Stimulated activated naive CD8-positive, alpha-beta T cell treated with anti-CD3 and anti-CD28 coated beads, Interleukin-15, amount 100 ng/mL, for 72 hours (primary cell): Measurements from ENCODE around the gene SMAD5.
A peak's percentile ranks its signal among the peaks of the same experiment; 100 is the strongest.

Experiments used
- ATAC-seq: fragments of 150-1000 bp; cut with Tn5 transposase; 2 replicates; pipeline ENCODE4 v1.10.0; 2021; ENCODE audit warnings: mild to moderate bottlenecking, moderate library complexity
- DNase-seq, 2 donors: peaks; one replicate each; pipeline ENCODE4 v3.0.0; 2021 to 2022
- H3K27ac Mint-ChIP-seq, 2 donors: one replicate each; pipeline ENCODE4 v1.8.0; 2022; ENCODE audit warnings: mild to moderate bottlenecking in 2 of 2, mixed read lengths in 2 of 2, moderate library complexity in 2 of 2
- H3K27me3 Mint-ChIP-seq: one replicate; pipeline ENCODE4 v1.8.0; 2022; ENCODE audit warnings: mixed read lengths
- H3K4me1 Mint-ChIP-seq: one replicate; pipeline ENCODE4 v1.8.0; 2022; ENCODE audit warnings: mild to moderate bottlenecking, mixed read lengths
- H3K4me3 Mint-ChIP-seq, 2 donors: one replicate each; pipeline ENCODE4 v1.8.0; 2022; ENCODE audit warnings: mild to moderate bottlenecking in 2 of 2, mixed read lengths in 2 of 2, moderate library complexity in 1 of 2
- H3K9me3 Mint-ChIP-seq, 2 donors: one replicate each; pipeline ENCODE4 v1.8.0; 2022; ENCODE audit warnings: mixed read lengths in 2 of 2

Gene SMAD5

DNA sequence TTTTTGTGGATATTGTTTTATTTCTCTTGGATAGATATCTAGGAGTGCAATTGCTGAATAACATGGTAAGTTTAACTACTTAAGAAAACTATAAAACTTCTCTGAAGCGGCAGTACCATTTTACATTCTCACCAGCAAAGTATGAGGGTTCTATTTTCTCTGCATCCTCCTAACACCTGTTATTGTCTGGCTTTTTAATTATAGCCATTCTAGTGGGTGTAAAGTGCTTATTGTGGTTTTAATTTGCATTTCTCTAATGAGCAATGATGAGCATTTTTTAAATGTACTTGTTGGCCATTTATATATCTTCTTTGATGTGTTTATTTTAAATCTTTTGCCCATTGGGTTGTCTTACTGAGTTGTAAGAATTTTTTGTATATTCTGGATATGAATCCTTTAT, 31.6 kb downstream of the SMAD5 start:
- no peak for DNase-seq
- H3K9me3 Mint-ChIP-seq = no peaks in the 10 kb centered on the region
- ATAC-seq = no peak
- H3K27ac Mint-ChIP-seq = no peak overlapping the region
- peaks cover 7% of the 10 kb centered on the region for H3K4me1 Mint-ChIP-seq
- no peaks in the 10 kb centered on the region for H3K27me3 Mint-ChIP-seq
- H3K4me3 Mint-ChIP-seq = no peak overlapping the region

GRCh38 chr5:136166909-136167308, 34.3 kb downstream of the SMAD5 start:
- ATAC-seq (no peak), DNase-seq (no peak)
- Mint-ChIP-seq H3K27me3 (no peaks in the 10 kb centered on the region), H3K9me3 (no peaks in the 10 kb centered on the region), H3K4me3 (no peak overlapping the region), H3K27ac (no peak overlapping the region), H3K4me1 (no peaks in the 10 kb centered on the region)

DNA sequence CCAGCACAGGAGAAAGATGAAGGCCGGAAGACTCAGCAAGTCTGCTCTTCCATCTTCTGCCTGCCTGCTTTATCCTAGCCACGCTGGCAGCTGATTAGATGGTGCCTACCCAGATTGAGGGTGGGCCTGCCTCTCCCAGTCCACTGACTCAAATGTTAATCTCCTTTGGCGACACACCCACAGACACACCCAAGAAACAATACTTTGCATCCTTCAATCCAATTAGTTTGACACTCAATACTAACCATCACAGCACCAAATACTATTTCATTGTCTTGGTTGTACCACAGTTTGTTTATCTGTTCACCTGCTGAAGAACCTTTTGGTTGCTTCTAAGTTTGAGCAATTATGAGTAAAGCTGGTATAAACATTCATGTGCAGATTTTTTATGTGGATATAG, 36.6 kb downstream of the SMAD5 start:
- no peak for ATAC-seq
- Mint-ChIP-seq H3K9me3 (no peaks in the 10 kb centered on the region), H3K27me3 (no peaks in the 10 kb centered on the region), H3K4me1 (no peaks in the 10 kb centered on the region), H3K4me3 (no peak overlapping the region), H3K27ac (no peak overlapping the region)
- no peak for DNase-seq

GRCh38 chr5:136174021-136174659, 41.5 kb downstream of the SMAD5 start:
- no peak overlapping the region for H3K27ac Mint-ChIP-seq
- ATAC-seq (peak; percentile 61), DNase-seq (no peak)
- H3K27me3 Mint-ChIP-seq = no peaks in the 10 kb centered on the region
- no peak overlapping the region for H3K4me3 Mint-ChIP-seq
- H3K9me3 Mint-ChIP-seq = no peaks in the 10 kb centered on the region
- no peaks in the 10 kb centered on the region for H3K4me1 Mint-ChIP-seq

- H3K27me3 Mint-ChIP-seq = no peaks in the 10 kb centered on the region
- H3K4me1 Mint-ChIP-seq = no peaks in the 10 kb centered on the region
- DNase-seq (no peak), ATAC-seq (no peak)
- H3K27ac Mint-ChIP-seq = no peak overlapping the region
- no peaks in the 10 kb centered on the region for H3K9me3 Mint-ChIP-seq
- H3K4me3 Mint-ChIP-seq = no peak overlapping the region
These were observed 50.0 kb downstream of the SMAD5 start for GRCh38 chr5:136182618-136183017.

DNA sequence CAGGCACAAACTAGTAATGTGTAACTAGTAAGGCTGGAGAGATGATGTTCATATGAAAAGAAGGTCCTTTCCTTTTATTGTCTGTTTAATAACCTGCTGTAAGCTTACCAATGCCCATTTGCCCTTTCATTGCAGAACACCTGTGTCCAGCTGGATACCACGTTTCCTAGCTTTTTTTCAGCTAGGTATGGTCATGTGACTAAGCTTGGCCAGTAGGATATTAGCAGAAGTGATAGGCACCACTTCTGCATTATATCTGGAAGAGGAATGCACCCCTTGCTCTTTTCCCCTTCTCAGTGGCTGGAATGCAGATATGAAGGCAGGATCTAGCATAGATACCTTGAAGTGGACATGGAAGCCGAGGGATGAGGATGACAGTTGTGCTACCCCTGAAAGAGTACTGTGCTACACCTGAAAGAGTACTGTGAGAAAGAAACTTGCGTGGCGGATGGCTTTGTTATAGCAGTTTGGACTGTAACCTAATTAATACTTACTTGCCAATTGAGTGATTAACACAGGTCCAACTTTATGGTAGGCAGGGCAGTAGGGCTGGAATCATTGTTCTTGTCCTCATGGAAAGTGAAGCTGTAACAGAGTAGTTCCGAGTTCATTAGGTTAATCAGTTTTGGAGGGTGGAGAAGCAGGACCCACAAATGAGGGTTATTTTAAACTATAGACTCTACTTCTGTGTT, 53.5 kb downstream of the SMAD5 start:
- ATAC-seq = no peak
- Mint-ChIP-seq H3K9me3 (no peaks in the 10 kb centered on the region), H3K4me3 (no peak overlapping the region), H3K4me1 (no peaks in the 10 kb centered on the region), H3K27ac (no peak overlapping the region), H3K27me3 (peaks cover 13% of the 10 kb centered on the region)
- DNase-seq = no peak

GRCh38 chr5:136186796-136187195, 54.2 kb downstream of the SMAD5 start:
- Mint-ChIP-seq H3K9me3 (no peaks in the 10 kb centered on the region), H3K4me3 (no peak overlapping the region), H3K27ac (no peak overlapping the region), H3K27me3 (peaks cover 20% of the 10 kb centered on the region), H3K4me1 (peaks cover 4% of the 10 kb centered on the region)
- no peak for ATAC-seq
- DNase-seq = no peak

DNA sequence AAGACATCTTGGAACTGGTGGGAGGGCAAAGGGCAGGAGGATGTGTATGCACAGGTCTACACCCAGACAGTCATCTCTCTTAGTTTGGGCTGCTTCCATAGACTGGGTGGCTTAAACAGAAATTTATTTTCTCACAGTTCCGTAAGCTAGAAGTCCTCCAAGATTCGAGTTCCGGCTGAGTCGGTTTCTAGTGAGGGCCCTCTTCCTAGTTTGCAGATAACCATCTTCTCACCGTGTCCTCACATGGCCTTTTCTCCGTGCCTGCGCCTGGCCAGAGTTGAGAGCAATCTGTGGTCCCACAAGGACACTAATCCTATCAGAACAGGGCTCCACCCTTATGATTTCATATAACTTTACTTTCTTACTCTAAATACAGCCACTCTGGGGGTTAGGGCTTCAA, 56.2 kb downstream of the SMAD5 start:
- Mint-ChIP-seq H3K4me1 (peaks cover 11% of the 10 kb centered on the region), H3K9me3 (no peaks in the 10 kb centered on the region), H3K4me3 (no peak overlapping the region), H3K27ac (no peak overlapping the region), H3K27me3 (peaks cover 40% of the 10 kb centered on the region)
- ATAC-seq = no peak
- DNase-seq = no peak

DNA sequence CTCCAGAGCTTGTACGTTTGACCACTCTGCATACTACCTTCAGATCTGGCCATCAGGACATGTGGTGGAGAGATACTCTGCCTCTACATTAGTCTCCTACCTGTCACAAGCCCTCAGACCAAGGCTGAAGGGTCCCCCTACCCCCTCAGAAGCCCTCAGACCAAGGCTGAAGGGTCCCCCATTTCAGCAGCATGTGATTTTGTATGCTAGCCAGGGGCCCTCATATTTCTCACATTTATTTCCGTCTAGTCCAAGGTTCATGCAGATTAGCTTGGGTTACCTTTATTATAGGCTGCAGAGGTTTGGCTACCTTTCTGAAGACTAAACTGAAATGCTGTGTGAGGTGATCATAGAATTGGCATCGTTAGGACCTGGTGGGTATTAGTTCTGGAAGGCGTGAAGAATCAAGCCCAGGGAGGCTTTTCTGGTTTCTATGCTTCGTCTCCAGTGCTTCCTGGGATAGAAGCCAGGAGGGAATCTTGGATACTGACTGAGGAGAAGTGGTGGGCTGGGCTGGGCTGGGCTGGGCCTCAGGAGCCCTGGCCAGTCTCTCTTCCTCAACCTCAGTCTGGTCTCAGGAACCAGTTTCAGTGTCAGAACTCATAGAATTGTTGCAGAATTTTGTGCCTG, 57.6 kb downstream of the SMAD5 start:
- H3K27ac Mint-ChIP-seq = no peak overlapping the region
- ATAC-seq = no peak
- no peak for DNase-seq
- peaks cover 54% of the 10 kb centered on the region for H3K27me3 Mint-ChIP-seq
- no peak overlapping the region for H3K4me3 Mint-ChIP-seq
- H3K4me1 Mint-ChIP-seq = peaks cover 11% of the 10 kb centered on the region
- H3K9me3 Mint-ChIP-seq = no peaks in the 10 kb centered on the region

DNA sequence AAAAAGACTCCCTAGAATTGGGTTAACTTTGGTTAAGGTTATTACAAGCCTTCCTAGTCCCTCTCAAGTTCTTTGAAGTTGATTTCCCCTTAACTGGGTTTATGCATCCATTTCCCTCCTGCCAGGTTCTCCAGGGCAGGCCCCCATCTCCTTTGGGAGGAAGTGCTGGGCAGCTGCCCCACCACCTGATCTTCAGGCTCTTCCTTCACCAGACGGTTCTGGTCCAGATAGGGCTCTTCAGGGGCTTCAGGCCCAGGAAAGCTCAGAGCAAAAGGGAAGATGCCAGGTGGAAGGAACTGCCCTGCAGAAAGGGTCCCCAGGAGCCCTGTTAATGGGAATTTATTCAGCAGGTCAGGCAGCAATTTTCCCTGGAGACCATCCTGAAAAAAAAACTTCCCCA, 58.3 kb downstream of the SMAD5 start:
- Mint-ChIP-seq H3K4me1 (peaks cover 11% of the 10 kb centered on the region), H3K4me3 (no peak overlapping the region), H3K27me3 (peaks cover 61% of the 10 kb centered on the region), H3K9me3 (no peaks in the 10 kb centered on the region), H3K27ac (no peak overlapping the region)
- ATAC-seq (no peak), DNase-seq (no peak)

DNA sequence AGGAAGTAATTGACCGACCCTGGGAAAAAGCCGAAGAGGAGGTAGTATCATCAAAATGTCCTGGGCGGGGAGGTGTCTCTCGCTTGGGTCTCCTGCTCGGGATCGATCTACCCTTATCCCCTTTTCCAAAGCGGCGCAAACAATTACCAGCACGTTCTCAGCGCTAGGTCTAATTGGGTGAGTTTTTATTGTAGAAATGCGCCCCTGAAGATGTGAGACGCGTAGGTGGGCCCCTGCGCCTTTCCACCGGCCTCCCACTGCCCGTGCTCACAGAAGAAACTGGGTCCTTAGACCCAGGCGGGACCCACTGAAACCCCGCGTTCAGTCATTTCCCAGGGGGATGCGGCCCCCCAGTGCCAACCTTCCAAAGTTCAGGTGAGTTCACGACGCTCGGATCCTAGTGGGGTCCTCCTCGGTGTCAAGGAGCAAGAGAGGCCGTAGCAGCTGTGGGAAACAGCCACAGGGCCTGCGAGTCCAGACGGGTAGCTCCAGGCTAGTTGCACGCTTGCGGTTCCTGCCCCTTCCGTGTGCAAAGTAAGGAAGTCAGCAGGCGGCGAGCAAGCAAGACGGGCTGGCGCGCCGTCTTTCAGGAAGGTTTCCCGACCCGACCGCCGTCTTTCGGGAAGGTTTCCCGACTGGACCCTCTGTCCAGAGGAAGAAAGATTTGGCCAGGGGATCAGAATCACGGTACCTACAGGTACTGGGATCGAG, 58.8 kb downstream of the SMAD5 start:
- Mint-ChIP-seq H3K27ac (no peak overlapping the region), H3K27me3 (peaks cover 66% of the 10 kb centered on the region), H3K9me3 (no peaks in the 10 kb centered on the region), H3K4me1 (peaks cover 11% of the 10 kb centered on the region), H3K4me3 (no peak overlapping the region)
- DNase-seq = no peak
- no peak for ATAC-seq

DNA sequence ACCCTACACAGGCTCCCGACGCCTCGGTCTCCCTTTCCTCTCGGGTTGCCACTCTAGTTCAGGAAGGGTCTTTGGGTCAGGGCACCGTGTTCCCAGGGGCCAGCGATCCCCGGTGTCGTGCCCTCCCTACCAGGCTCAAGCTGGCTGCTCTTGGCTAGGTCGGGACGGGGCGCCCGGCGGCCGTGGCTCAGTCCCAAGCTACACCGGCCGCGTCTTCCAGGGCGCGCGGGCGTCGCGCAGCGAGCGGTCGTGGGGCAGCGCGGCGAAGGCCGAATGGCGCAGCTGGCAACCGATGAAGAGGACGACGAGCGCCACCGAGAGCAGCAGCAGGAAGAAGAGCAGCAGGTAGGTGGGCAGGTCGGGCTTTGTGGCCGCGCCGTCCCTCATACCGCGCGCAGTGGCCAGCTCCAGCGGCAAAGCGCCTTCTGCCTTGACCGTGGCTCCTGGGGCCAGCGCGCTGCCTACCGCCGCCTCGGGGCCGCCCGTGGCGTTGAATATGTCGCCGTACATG, 59.4 kb downstream of the SMAD5 start:
- no peaks in the 10 kb centered on the region for H3K9me3 Mint-ChIP-seq
- DNase-seq = no peak
- ATAC-seq = no peak
- H3K4me3 Mint-ChIP-seq = peak overlapping the region in 1 of 2 donors; percentile 22
- no peak overlapping the region for H3K27ac Mint-ChIP-seq
- H3K4me1 Mint-ChIP-seq = peaks cover 11% of the 10 kb centered on the region
- peaks cover 73% of the 10 kb centered on the region for H3K27me3 Mint-ChIP-seq

- DNase-seq (no peak), ATAC-seq (peak; percentile 29)
- Mint-ChIP-seq H3K4me1 (peaks cover 11% of the 10 kb centered on the region), H3K27me3 (peaks cover 78% of the 10 kb centered on the region), H3K4me3 (peak within 1 kb of the TSS in 1 of 2 donors; percentile 52), H3K27ac (no peak within 1 kb of the TSS), H3K9me3 (no peaks in the 10 kb centered on the region)
These were observed 60.1 kb downstream of the SMAD5 start, which contains the start of gene SMIM32 for GRCh38 chr5:136192526-136193321. SMIM32 (minus strand) TSS chr5:136193162; CDS start chr5:136192524, 638 bp downstream.

- peak; percentile 12 for ATAC-seq
- no peak for DNase-seq
- Mint-ChIP-seq H3K27me3 (peaks cover 82% of the 10 kb centered on the region), H3K27ac (no peak overlapping the region), H3K9me3 (no peaks in the 10 kb centered on the region), H3K4me1 (peaks cover 11% of the 10 kb centered on the region), H3K4me3 (no peak overlapping the region)
These were observed 60.8 kb downstream of the SMAD5 start for GRCh38 chr5:136193322-136193935.

DNA sequence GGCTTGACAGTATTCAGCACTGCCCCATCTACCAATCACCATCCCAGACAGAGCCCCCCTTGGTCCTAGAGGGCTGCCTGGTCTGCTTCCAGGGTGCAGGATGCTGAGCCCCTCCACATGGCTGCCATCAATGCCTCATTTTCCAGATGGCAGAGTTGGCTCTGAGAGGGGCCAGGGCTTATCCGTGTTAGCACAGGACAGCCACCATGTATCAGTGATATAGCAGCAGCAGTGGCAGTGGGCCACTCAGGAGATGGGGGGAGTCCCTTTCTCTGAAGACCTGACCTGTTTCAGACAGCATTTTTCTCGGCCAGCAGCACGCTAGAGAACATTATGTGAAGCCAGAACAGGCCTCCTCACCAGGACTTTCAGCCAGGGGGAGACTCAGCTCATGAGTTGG, 61.9 kb downstream of the SMAD5 start:
- no peak for ATAC-seq
- no peak for DNase-seq
- Mint-ChIP-seq H3K27me3 (peaks cover 93% of the 10 kb centered on the region), H3K4me3 (no peak overlapping the region), H3K27ac (no peak overlapping the region), H3K4me1 (peaks cover 11% of the 10 kb centered on the region), H3K9me3 (no peaks in the 10 kb centered on the region)
